ENCODE measurements around the gene TUBB. TPM values are rescaled to one million over a fixed set of nuclear protein-coding genes. Genes with fewer than 3 reads are reported as not detected.

The TUBB gene
- total RNA-seq, 1 donor from 2014 or later, result 1,002 TPM

- Mint-ChIP-seq H3K4me1 (ENCODE audit: low read depth) (peaks cover 68% of the 10 kb centered on the region), H3K9me3 (no peaks in the 10 kb centered on the region), H3K27me3 (ENCODE audit: insufficient read depth) (peaks cover 4% of the 10 kb centered on the region), H3K27ac (peak overlapping the region; percentile 89), H3K4me3 (peak overlapping the region; percentile 97), H3K36me3 (ENCODE audit: low read depth) (peaks cover 64% of the 10 kb centered on the region)
- DNase-seq (ENCODE audit: low spot score), result no peak
- intact Hi-C loops (cut with micrococcal nuclease), result no loop called here
These were observed 21.1 kb downstream of the TUBB start for GRCh38 chr6:30741063-30741779.

- no peak for DNase-seq (ENCODE audit: low spot score)
- H3K4me3 Mint-ChIP-seq, result peak overlapping the region; percentile 97
- peaks cover 67% of the 10 kb centered on the region for H3K4me1 Mint-ChIP-seq (ENCODE audit: low read depth)
- intact Hi-C loops (cut with micrococcal nuclease), result loop anchor here (1.0 kb wide), 3 partner anchors 21 to 462 kb away; partner anchors contain the start of gene MDC1
- peaks cover 61% of the 10 kb centered on the region for H3K36me3 Mint-ChIP-seq (ENCODE audit: low read depth)
- H3K27me3 Mint-ChIP-seq (ENCODE audit: insufficient read depth), result peaks cover 4% of the 10 kb centered on the region
- H3K9me3 Mint-ChIP-seq, result no peaks in the 10 kb centered on the region
- H3K27ac Mint-ChIP-seq, result peak overlapping the region; percentile 89
These were observed 21.7 kb downstream of the TUBB start for GRCh38 chr6:30741789-30742315.

GRCh38 chr6:30742316-30743098 is 22.4 kb downstream of the TUBB start, which contains the start of gene FLOT1:
TSS of gene FLOT1 (minus strand) at chr6:30742687. CDS start at chr6:30742189, 498 bp downstream.
- Mint-ChIP-seq H3K27me3 (ENCODE audit: insufficient read depth) (peaks cover 4% of the 10 kb centered on the region), H3K36me3 (ENCODE audit: low read depth) (peaks cover 57% of the 10 kb centered on the region), H3K27ac (peak within 1 kb of the TSS; percentile 99), H3K4me3 (peak within 1 kb of the TSS; percentile 100), H3K9me3 (no peaks in the 10 kb centered on the region), H3K4me1 (ENCODE audit: low read depth) (peaks cover 67% of the 10 kb centered on the region)
- DNase-seq (ENCODE audit: low spot score), result peak; percentile 92
- intact Hi-C loops (cut with micrococcal nuclease), result loop anchor here (1.0 kb wide), 3 partner anchors 21 to 462 kb away; partner anchors contain the start of gene MDC1

- H3K36me3 Mint-ChIP-seq (ENCODE audit: low read depth), result peaks cover 51% of the 10 kb centered on the region
- peak overlapping the region; percentile 100 for H3K4me3 Mint-ChIP-seq
- DNase-seq (ENCODE audit: low spot score), result peak; percentile 37
- no peaks in the 10 kb centered on the region for H3K9me3 Mint-ChIP-seq
- H3K4me1 Mint-ChIP-seq (ENCODE audit: low read depth), result peaks cover 70% of the 10 kb centered on the region
- intact Hi-C loops (cut with micrococcal nuclease), result loop anchor here (1.0 kb wide), 4 partner anchors 8 to 134 kb away; no protein-coding TSS in a partner anchor
- H3K27ac Mint-ChIP-seq, result peak overlapping the region; percentile 99
- peaks cover 5% of the 10 kb centered on the region for H3K27me3 Mint-ChIP-seq (ENCODE audit: insufficient read depth)
These were observed 23.2 kb downstream of the TUBB start for GRCh38 chr6:30743099-30744053.

GRCh38 chr6:30744054-30744805 is 24.1 kb downstream of the TUBB start, which contains the start of gene IER3:
TSS of gene IER3 (minus strand) at chr6:30744547. CDS start at chr6:30744518, 29 bp downstream.
- peaks cover 68% of the 10 kb centered on the region for H3K4me1 Mint-ChIP-seq (ENCODE audit: low read depth)
- H3K27me3 Mint-ChIP-seq (ENCODE audit: insufficient read depth), result peaks cover 5% of the 10 kb centered on the region
- no peaks in the 10 kb centered on the region for H3K9me3 Mint-ChIP-seq
- H3K27ac Mint-ChIP-seq, result peak within 1 kb of the TSS; percentile 99
- H3K4me3 Mint-ChIP-seq, result peak within 1 kb of the TSS; percentile 100
- intact Hi-C loops (cut with micrococcal nuclease), result loop anchor here (1.0 kb wide), 4 partner anchors 9 to 133 kb away; no protein-coding TSS in a partner anchor
- DNase-seq (ENCODE audit: low spot score), result peak; percentile 72
- H3K36me3 Mint-ChIP-seq (ENCODE audit: low read depth), result peaks cover 43% of the 10 kb centered on the region

GRCh38 chr6:30747300-30747687 is 27.1 kb downstream of the TUBB start:
- peaks cover 14% of the 10 kb centered on the region for H3K36me3 Mint-ChIP-seq (ENCODE audit: low read depth)
- H3K27me3 Mint-ChIP-seq (ENCODE audit: insufficient read depth), result peaks cover 5% of the 10 kb centered on the region
- no peak for DNase-seq (ENCODE audit: low spot score)
- peaks cover 42% of the 10 kb centered on the region for H3K4me1 Mint-ChIP-seq (ENCODE audit: low read depth)
- H3K4me3 Mint-ChIP-seq, result no peak overlapping the region
- no peaks in the 10 kb centered on the region for H3K9me3 Mint-ChIP-seq
- peak overlapping the region; percentile 12 for H3K27ac Mint-ChIP-seq
- intact Hi-C loops (cut with micrococcal nuclease), result no loop called here

- H3K4me1 Mint-ChIP-seq (ENCODE audit: low read depth), result peaks cover 42% of the 10 kb centered on the region
- peaks cover 5% of the 10 kb centered on the region for H3K27me3 Mint-ChIP-seq (ENCODE audit: insufficient read depth)
- H3K4me3 Mint-ChIP-seq, result no peak overlapping the region
- no peak for DNase-seq (ENCODE audit: low spot score)
- H3K9me3 Mint-ChIP-seq, result no peaks in the 10 kb centered on the region
- peaks cover 9% of the 10 kb centered on the region for H3K36me3 Mint-ChIP-seq (ENCODE audit: low read depth)
- intact Hi-C loops (cut with micrococcal nuclease), result loop anchor here (1.0 kb wide), 1 partner anchor 19 kb away; no protein-coding TSS in a partner anchor
- peak overlapping the region; percentile 30 for H3K27ac Mint-ChIP-seq
These were observed 28.0 kb downstream of the TUBB start for GRCh38 chr6:30747902-30748769.

GRCh38 chr6:30748851-30749540 is 28.8 kb downstream of the TUBB start:
- Mint-ChIP-seq H3K27ac (no peak overlapping the region), H3K4me3 (no peak overlapping the region), H3K9me3 (no peaks in the 10 kb centered on the region), H3K4me1 (ENCODE audit: low read depth) (peaks cover 42% of the 10 kb centered on the region), H3K36me3 (ENCODE audit: low read depth) (peaks cover under 1% of the 10 kb centered on the region), H3K27me3 (ENCODE audit: insufficient read depth) (peaks cover 5% of the 10 kb centered on the region)
- DNase-seq (ENCODE audit: low spot score), result no peak
- intact Hi-C loops (cut with micrococcal nuclease), result loop anchor here (1.0 kb wide), 1 partner anchor 18 kb away; no protein-coding TSS in a partner anchor

GRCh38 chr6:30749554-30750378 is 29.6 kb downstream of the TUBB start:
- Mint-ChIP-seq H3K9me3 (no peaks in the 10 kb centered on the region), H3K36me3 (ENCODE audit: low read depth) (no peaks in the 10 kb centered on the region), H3K27me3 (ENCODE audit: insufficient read depth) (peaks cover 1% of the 10 kb centered on the region), H3K4me3 (no peak overlapping the region), H3K4me1 (ENCODE audit: low read depth) (peaks cover 37% of the 10 kb centered on the region), H3K27ac (no peak overlapping the region)
- no peak for DNase-seq (ENCODE audit: low spot score)
- intact Hi-C loops (cut with micrococcal nuclease), result no loop called here

- intact Hi-C loops (cut with micrococcal nuclease), result no loop called here
- no peak for DNase-seq (ENCODE audit: low spot score)
- no peak overlapping the region for H3K4me3 Mint-ChIP-seq
- H3K27ac Mint-ChIP-seq, result no peak overlapping the region
- H3K9me3 Mint-ChIP-seq, result no peaks in the 10 kb centered on the region
- H3K36me3 Mint-ChIP-seq (ENCODE audit: low read depth), result no peaks in the 10 kb centered on the region
- H3K4me1 Mint-ChIP-seq (ENCODE audit: low read depth), result peaks cover 32% of the 10 kb centered on the region
- peaks cover 1% of the 10 kb centered on the region for H3K27me3 Mint-ChIP-seq (ENCODE audit: insufficient read depth)
These were observed 30.2 kb downstream of the TUBB start for GRCh38 chr6:30750379-30750668.

Measured in activated T-helper 1 cell treated with anti-CD3 and anti-CD28 coated beads, Interleukin-12 subunit alpha, Interleukin-12 subunit beta, Interleukin-2, Interleukin-4 antibody, amounts not matched to agents 30 ng/mL and 10 ng/mL and 1 ng/mL, durations not matched to agents 14 hours and 24 hours and 36 hours (primary cell).